Measurements from ENCODE around the gene SLC22A1. TPM values are rescaled to one million over a fixed set of nuclear protein-coding genes. Genes with fewer than 3 reads are reported as not detected.

SLC22A1 gene
- total RNA-seq, 1 donor from 2014 or later, result 1.7 TPM

DNA sequence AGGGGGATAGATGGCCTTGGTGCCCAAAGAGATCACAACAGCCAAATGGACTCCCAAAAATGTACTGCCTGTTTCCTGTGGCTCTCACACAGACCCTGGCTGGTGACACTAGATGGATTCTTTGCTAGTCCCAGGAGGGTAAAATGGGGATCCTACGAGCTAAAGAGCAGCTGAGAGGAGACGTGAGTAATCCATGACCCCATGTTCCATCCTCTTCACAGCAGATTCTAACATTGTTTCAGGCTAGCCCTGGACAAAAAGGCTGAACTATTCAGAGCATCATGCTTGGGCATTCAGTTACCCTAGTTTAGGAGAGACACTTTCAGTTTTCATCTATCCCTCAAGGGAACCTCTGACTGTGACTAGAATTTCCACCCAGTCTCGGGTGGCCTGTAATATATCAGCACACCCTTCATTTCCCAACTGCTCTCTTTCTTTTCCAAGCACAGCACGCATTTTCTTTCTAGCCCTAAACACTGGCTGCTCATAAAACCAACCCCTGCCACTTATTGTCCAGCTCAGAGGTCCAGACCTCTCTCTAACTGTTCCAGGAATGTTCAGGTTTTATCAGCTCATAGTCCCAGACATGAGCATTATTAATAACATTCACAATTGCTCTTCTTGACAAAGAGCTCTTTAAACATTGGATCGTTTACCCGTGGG is 48.5 kb downstream of the SLC22A1 start:
- DNase-seq (ENCODE audit: low spot score), result peak; percentile 24

DNA sequence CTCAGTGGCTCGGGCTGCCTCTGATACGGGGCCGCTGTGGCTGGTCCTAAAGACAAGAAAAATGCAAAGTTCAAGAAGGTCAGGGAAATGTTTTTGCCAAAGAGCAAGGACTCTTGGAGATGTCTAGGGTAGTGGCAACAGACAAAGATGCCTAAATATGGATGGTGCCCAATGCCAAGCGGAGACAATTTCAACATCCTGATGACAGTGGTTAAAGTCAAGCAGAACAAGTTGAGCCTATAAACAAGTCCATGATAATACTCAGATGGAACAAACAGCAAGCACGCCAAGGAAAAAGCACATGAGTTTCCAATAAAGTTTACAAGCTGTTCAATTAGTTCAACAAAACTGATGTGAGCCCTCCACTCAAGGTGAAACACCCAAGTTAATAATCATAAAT is 51.1 kb downstream of the SLC22A1 start:
- no peak for DNase-seq (ENCODE audit: low spot score)

DNA sequence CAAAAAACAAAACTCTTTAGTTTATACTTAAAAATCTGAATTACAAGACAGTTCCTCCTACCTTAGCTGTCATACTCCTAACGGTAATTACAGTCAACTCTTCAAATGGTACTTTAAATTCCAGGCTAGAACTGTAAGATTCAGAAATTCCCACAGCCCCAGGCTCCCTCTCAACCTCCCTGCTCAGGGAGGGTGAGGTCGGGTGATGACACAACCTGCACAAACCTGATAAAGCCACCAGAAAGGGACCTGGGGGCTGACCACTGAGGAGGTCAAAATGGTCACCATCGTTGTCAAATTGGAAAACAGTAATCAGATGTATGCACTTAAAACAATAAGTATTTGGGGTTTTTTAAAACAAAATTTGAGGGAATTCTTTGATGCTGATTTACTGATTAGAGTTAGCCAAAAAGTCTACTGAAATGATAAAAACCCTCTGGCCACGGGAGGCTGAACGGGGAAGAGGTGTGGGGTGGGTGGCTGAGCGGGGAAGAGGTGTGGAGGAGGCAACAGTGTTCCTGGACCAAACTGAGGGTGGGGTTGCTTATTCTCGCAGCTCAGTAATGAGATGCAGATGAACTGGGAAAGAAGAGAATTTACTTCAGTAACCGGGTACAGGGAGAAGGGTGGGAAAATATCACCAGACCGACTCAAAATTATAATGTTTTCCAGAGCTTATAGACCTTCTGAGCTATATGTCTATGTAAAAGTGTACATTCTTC is 52.4 kb downstream of the SLC22A1 start:
- DNase-seq (ENCODE audit: low spot score), result no peak

DNA sequence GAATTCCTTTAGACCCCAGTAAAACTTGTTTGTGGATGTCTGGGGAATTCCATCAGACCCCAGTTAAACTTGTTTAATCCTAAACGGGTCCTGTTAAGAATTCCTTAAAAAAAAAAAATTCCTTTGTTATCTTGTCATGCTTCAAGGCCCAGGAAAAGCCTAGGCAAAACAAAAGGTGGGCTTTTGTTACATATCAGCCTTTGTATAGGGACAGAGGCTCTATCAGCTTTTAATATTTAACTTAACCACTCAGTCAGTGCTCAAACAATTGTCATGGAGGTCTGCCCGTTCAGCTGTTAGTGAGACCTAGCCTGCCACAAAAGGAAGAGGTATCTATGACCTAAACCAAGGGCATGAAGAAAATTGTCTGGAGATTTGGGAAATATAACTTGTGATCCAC is 53.1 kb downstream of the SLC22A1 start:
- no peak for DNase-seq (ENCODE audit: low spot score)

DNA sequence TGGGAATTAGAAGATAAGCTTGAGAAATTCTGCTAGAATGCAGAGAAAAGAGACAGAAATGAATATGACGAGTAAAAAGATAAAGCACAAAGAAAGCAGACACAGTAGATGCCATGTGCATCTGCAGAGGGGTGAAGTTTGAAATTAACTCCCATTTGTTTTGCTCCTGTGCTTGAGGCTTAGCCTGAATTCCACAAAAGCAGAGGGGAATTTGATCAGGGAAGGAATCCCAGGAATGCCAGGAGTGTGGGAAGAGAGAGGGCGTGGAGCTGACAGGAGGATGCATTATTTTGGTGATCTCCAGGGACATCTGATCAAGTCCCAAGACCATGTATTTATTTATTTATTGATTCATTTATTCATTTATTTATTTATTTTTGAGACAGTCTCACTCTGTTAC is 55.6 kb downstream of the SLC22A1 start:
- no peak for DNase-seq (ENCODE audit: low spot score)

DNA sequence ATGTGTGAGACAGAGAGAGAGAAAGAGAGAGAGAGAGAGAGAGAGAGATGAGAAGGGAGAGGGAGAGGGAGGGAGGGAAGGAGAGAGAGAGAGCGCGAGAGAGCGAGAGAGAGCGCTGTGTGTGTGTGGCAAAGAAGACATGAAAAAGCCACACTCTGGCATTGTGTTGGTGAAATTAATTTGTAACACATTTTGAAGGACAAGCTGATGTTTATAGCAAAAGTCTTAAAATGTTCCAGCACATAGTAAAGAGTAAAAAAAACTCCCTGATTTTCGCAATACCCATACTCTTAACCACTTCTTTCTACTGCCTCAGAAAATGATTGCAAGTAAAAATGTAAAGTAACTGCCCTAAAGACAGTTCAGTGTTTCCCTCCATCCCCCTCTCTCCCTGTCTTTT is 56.7 kb downstream of the SLC22A1 start:
- no peak for DNase-seq (ENCODE audit: low spot score)

DNA sequence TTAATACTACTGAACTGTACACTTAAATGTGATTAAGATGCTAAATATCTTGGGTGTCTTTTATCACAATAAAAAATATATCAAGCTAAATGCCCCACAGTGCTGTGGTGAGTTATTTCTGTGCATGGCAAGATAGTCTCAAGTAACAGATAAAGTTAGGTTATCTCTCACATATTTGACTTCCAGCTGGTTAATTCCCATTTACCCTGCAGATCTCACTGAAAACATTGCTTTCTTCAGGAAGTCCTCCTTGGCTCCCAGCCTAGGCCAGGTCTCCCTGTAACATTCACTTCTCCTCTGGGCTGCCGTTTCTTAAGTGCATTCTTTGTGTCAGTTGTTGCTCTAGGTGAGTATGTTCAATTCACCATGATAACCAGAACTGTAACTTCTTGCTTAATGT is 59.1 kb downstream of the SLC22A1 start:
- DNase-seq (ENCODE audit: low spot score), result no peak

DNA sequence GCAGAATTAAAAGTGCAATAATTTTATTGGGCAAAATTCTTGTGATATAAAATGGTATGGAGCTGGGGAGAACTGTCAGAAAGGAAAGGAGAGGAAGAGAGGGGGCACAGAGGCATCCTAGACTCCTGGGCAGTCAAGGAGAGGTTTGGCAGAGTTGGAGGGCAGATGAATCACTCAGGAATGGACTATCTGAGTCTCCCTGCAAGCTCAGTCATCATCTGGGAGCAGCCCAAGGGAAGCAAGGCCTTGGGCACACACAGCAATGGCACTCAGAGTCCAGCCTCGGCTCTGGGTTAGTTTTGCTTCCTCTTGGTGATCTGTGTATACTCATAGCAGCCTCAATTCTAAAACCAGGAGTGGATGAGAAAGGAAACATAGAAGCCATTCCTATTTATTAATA is 67.2 kb downstream of the SLC22A1 start:
- no peak for DNase-seq (ENCODE audit: low spot score)

DNA sequence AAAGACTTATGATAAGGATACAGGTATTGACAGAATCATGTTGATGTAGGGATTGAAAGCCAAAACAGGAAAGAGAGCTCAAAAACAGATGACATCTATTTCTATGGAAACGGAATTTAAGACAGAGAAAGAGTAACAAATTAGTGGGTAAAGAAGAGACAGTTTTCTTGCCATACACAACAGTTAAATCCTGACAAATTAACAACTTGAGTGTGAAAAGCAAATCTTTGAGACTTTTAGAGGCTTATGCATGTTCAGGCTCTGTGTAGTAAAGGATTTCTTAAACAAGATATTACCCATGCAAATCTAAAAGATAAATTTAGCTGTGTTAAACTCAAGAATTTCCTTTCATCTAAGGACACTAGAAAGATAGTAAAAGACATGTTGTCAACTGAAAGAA is 68.5 kb downstream of the SLC22A1 start:
- DNase-seq (ENCODE audit: low spot score), result no peak

DNA sequence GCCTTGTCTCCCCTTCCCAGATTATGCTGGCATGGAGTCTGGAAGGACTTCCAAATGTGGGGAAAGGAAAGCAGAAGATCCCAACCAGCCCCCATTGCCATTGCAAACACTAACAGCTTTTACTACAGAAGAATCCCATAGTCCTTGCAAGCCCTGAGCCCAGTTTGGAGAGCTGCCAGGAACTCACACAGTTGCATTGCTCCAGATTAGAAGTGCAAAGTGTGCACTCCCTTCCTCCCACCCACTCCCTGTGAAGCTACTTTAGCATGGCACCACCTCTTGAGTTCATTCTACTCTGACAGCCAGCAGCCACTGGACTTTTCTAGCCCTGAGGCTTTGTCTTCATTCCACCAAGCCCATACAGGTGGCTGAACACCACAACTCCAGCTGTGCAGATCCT is 69.4 kb downstream of the SLC22A1 start:
- no peak for DNase-seq (ENCODE audit: low spot score)

DNA sequence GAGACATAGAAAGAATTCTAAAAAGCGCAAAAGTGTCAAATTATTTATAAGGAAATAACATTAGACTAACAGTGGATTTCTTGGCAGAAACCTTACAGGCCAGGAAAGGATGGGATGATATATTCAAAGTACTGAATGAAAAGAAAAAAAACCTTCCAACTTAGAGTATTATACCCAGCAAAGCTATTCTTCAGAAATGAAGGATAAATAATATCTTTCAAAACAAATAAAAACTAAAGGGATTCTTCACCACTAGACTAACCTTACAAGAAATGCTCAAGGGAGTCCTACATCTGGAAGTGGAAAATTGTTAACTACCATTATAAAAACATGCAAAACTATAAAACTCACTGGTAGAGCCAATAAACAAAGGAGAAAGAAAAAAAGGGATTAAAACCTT is 71.2 kb downstream of the SLC22A1 start:
- no peak for DNase-seq (ENCODE audit: low spot score)

DNA sequence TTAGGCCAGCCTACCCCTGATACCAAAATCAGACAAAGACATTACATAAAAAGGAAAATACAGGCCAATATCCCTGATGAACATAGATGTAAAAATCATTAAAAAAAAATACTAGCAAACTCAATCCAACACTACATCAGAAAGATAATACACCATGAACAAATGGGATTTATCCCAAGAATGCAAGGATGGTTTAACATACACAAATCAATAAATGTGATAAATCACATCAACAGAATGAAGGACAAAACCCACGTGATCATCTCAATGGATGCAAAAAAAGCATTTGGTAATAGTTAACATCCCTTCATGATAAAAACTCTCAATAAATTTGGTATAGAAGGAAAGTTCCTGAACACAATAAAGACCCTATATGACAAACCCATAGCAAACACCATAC is 73.2 kb downstream of the SLC22A1 start:
- DNase-seq (ENCODE audit: low spot score), result no peak

DNA sequence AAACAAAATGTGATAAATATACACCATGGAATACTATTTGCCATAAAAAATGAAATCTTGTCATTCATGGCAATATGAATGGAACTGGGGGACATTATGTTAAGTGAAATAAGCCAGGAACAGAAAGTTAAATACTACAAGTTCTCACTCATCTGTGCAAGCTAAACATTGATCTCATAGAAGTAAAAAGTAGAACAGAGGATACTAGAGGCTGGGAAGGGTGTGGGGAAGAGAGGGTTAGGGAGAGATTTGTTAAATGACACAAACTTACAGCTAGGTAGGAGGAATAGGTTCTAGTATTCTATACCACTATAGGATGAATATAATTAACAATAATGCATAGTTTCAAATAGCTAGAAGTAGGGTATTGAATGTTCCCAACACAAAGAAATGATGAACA is 76.0 kb downstream of the SLC22A1 start:
- DNase-seq (ENCODE audit: low spot score), result no peak

DNA sequence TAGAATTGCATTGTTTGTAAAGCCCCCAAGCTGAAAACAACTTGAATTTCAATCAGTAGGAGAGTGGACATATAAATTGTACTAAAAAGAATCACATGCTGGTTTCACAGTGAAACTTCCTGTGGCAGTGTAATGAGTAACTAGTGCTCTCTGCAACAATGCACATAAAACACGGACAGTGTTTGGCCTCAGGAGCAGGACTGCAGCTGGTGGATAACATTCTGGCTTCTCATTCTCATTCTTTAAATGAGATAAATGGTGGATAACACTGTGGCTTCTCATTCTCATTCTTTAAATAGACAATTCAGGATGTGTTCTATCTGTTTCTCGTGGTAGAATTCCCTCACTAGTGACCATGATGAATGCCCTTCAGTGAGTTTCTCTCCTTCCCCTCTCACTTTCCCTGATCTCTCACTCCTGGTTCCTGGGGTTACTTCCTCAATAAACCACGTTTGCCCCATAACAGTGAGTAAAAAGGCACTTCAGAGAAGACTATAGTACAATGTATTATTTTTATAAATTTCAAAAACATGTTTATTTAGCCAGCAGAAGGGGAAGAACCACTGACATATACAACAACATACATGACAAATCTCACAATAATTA is 77.1 kb downstream of the SLC22A1 start:
- no peak for DNase-seq (ENCODE audit: low spot score)

DNA sequence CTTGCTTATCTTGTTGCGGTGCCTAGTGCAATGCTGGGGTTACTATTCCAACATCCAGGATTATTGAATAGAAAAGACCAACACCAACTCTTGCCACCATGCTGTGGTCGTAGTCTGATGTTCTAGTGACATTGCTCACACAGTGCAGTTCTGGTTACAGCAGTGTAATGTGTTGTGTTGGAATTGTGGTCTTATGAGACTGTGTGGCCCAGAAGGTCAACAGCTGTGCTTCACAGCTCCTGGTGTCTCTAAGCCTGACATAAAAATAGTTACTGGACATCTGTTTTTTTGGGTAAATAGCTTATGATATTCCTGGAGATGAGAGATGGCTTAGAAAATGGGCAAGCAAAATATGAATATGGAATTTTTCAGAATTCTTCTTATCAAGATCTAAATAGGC is 79.4 kb downstream of the SLC22A1 start:
- DNase-seq (ENCODE audit: low spot score), result no peak

DNA sequence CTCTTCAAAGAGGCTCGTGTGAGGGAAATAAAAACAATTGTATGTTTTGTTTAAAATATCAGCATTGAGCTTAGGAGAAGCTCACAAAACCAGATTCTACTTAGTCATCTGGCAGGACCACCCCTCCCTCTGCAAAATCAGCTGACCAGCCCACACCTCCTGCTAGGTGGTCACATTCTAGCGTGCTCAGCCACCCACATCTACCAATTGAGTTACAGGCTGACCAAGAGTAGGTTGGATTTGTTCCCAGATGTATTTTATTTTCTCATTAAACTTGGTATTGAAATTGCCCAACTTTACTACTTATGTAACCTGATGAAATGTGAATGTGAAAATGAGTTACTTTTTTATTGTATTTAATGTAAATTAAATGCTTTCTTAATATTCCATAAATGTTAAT is 80.8 kb downstream of the SLC22A1 start:
- no peak for DNase-seq (ENCODE audit: low spot score)

DNA sequence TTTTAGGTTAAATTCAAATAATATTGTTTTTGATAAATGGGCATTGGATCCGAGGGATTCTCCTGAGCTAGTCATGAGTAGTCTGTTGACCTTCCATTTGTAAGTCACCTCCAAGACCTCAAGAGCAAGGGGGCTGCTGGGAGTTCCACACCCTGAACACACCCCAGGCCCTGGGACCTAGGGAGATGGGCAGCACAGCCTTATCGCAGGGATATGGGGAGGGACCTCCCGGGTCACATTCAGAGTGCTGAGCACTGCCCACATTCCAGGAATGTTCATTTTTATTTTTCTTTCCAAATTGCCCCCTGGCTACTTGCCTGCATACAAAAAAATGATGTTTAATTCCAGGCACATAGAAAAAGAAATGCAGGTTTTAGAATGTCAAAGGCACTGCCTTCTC is 81.5 kb downstream of the SLC22A1 start:
- DNase-seq (ENCODE audit: low spot score), result no peak

DNA sequence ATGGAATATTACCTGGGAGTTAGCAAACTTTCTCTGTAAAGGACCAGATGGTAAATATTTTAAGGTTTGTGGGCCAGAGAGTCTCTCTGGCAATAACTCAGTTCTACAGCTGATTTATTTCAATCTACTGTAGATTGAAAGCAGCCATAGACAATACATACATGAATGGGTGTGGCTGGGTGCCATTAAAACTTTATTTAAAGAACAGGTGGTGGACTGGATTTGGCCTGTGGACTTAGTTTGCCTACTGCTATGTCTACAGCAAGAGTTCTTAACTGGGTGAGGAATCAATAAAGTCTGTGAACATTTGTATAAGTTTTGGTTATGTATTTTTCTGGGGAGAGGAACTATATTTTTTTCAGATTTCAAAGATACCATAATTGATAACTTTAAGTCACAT is 81.9 kb downstream of the SLC22A1 start:
- no peak for DNase-seq (ENCODE audit: low spot score)

DNA sequence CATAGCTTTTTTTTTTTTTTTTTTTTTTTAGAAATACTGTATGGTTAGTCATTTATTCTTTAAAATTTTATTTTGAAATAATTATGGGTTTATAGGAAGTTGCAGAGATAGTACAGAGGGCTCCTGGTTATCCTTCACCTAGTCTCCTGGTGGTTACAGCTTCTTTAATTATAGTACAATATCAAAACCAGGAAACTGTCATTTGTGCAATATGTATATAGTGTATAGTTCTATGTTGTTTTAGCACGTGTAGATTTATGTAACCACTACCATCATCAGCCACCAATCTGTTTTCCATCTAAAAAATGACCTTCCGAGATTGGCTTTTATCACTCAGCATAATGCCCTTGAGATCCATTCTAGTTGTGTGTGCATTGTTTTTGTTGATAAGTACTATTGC is 82.3 kb downstream of the SLC22A1 start:
- DNase-seq (ENCODE audit: low spot score), result no peak

DNA sequence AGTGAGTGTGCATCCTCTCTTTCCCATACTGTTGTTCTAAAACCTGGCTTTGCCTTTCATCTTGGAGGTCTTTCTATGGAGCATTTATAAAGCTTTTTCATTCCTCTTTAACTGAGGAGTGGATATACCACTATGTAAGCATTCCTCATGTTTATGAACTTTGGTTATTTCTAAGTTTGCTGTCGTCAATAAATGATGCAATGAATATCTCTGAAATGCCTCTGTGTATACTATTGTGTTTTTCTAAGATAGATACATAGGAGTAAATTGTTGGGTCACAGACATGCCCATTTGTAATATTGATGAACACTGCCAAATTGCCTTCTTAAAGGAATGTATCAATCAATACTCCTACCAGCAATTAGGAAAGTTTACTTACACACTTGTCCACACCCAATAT is 83.1 kb downstream of the SLC22A1 start:
- no peak for DNase-seq (ENCODE audit: low spot score)

DNA sequence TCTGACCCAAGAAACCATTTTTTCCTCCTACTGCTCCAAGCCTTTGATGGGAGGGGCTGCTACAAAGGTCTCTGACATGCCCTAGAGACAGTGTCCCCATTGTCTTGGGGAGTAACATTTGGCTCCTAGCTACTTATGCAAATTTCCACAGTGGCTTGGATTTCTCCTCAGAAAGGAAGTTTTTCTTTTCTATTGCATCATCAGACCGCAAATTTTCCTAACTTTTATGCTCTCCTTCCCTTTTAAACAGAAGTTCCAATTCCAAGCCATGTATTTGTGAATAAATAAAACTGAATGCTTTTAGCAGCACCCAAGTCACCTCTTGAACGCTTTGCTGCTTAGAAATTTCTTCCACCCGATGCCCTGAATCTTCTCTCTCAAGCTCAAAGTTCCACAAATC is 86.0 kb downstream of the SLC22A1 start:
- no peak for DNase-seq (ENCODE audit: low spot score)

Measured in umbilical cord (tissue), 2 donors.